HepG2 (cell line): Measurements from ENCODE around the gene WNT3. TPM values are rescaled to one million over a fixed set of nuclear protein-coding genes. Genes with fewer than 3 reads are reported as not detected.

Experiments
- ASH2L ChIP-seq: fragments of 300-600, 200-600 bp; sonication (generic); IDR thresholded peaks from 2 replicates; pipeline ENCODE4 v1.7.0; 2017; ENCODE audit warnings: low read depth, mild to moderate bottlenecking, moderate library complexity, mixed read lengths, low read length; ENCODE audit not compliant: insufficient read length
- IKZF5 ChIP-seq: IDR thresholded peaks from 2 replicates; pipeline ENCODE4 v1.6.1; 2018; ENCODE audit warnings: missing genetic modification reagents, mild to moderate bottlenecking, missing compliant biosample characterization
- KLF6 ChIP-seq: IDR thresholded peaks from 2 replicates; pipeline ENCODE4 v1.8.0; 2016; ENCODE audit warnings: missing biosample characterization, missing genetic modification reagents
- MAFG ChIP-seq: sonication (generic); formaldehyde crosslinking; IDR thresholded peaks from 2 replicates; pipeline ENCODE4 v1.5.1; 2020; ENCODE audit warnings: mild to moderate bottlenecking, missing genetic modification reagents
- PCBP2 ChIP-seq: fragments of 200-400 bp; formaldehyde crosslinking; optimal IDR thresholded peaks from 2 replicates; pipeline ENCODE3; 2018; ENCODE audit warnings: low read length, low read depth; ENCODE audit not compliant: poor library complexity, severe bottlenecking
- TCF7L2 ChIP-seq: IDR thresholded peaks from 2 replicates; pipeline ENCODE4 v1.6.1; 2011; ENCODE audit warnings: mild to moderate bottlenecking, low read depth, low read length, moderate library complexity
- TOE1 ChIP-seq: sonication (generic); formaldehyde crosslinking; IDR thresholded peaks from 2 replicates; pipeline ENCODE4 v1.4.0; 2020; ENCODE audit warnings: mild to moderate bottlenecking, missing genetic modification reagents
- ZBED4 ChIP-seq: sonication (generic); formaldehyde crosslinking; IDR thresholded peaks from 2 replicates; pipeline ENCODE4 v1.4.0; 2020; ENCODE audit warnings: missing genetic modification reagents, borderline replicate concordance
- ZFX ChIP-seq: sonication (generic); formaldehyde crosslinking; IDR thresholded peaks from 2 replicates; pipeline ENCODE4 v1.4.0; 2020; ENCODE audit warnings: mild to moderate bottlenecking, low read depth, missing genetic modification reagents, moderate library complexity
- ZMYM4 ChIP-seq: sonication (generic); formaldehyde crosslinking; IDR thresholded peaks from 2 replicates; pipeline ENCODE4 v1.8.1; 2023; ENCODE audit warnings: mild to moderate bottlenecking, missing genetic modification reagents
- ZNF142 ChIP-seq: sonication (generic); formaldehyde crosslinking; IDR thresholded peaks from 2 replicates; pipeline ENCODE4 v1.4.0; 2020; ENCODE audit warnings: missing genetic modification reagents
- ZNF501 ChIP-seq: sonication (generic); formaldehyde crosslinking; IDR thresholded peaks from 2 replicates; pipeline ENCODE4 v1.5.1; 2020; ENCODE audit warnings: mild to moderate bottlenecking, moderate library complexity, missing genetic modification reagents
- ZNF556 ChIP-seq: sonication (generic); formaldehyde crosslinking; IDR thresholded peaks from 2 replicates; pipeline ENCODE4 v1.4.0; 2020; ENCODE audit warnings: mild to moderate bottlenecking, missing genetic modification reagents, borderline replicate concordance
- ZNF7 ChIP-seq: IDR thresholded peaks from 2 replicates; pipeline ENCODE4 v1.6.1; 2016; ENCODE audit warnings: missing biosample characterization, missing genetic modification reagents
- ZNF850 ChIP-seq: sonication (generic); formaldehyde crosslinking; conservative IDR thresholded peaks from 2 replicates; pipeline ENCODE4 v1.9.0; 2021; ENCODE audit warnings: mild to moderate bottlenecking, missing genetic modification reagents
- polyA plus RNA-seq, 8 experiments: library from polyadenylated mRNA; depleted of rRNA in 3 of 8; stranded (reverse) in 7 of 8; unstranded in 1 of 8; fragments of >200 nt; fragmentation: Illumina TruSeq in 4 of 8; extraction: Trizol in 4 of 8; gene quantifications; 2 replicates each; pipeline versions ENCODE4 v1.2.1 to v1.2.3, GENCODE V29; 2011 to 2016; ENCODE audit warnings: low read depth in 4 of 8, missing spikeins in 1 of 8, mixed read lengths in 1 of 8; ENCODE audit not compliant: insufficient read depth in 1 of 8
- total RNA-seq, 5 experiments: library from RNA; depleted of rRNA; stranded (reverse); fragments of >200 nt; fragmentation: Illumina TruSeq; extraction: Trizol; gene quantifications; 2 replicates each; pipeline ENCODE4 v1.2.3, GENCODE V29; 2016; ENCODE audit warnings: low read depth in 1 of 5

WNT3 gene
- total and polyA plus RNA-seq, 2 of the 13 experiments (the other 11 are each of a cell fraction or from before 2014, with no cell fraction given): 8.5 to 10.3 TPM

GRCh38 chr17:46771561-46772474 lies 46.7 kb downstream of the WNT3 start (continued):
- peak; percentile 38; the same call in 1 of the 2 replicates for TF ChIP-seq ZFX (CRISPR knock-in tag)
- TF ChIP-seq ASH2L: peak; percentile 74
- peak; percentile 47; the same call in 1 of the 2 replicates for TF ChIP-seq ZMYM4
- TF ChIP-seq IKZF5 (CRISPR knock-in tag): peak; percentile 82; the same call in 1 of the 2 replicates
- peak; percentile 63; the same call in 1 of the 2 replicates for TF ChIP-seq ZBED4 (CRISPR knock-in tag)
- no peak for TF ChIP-seq PCBP2
- peak; percentile 66; the same call in 1 of the 2 replicates for TF ChIP-seq KLF6 (CRISPR knock-in tag)
- 0 out of 2 replicates have a peak, but pooled peaks have one; percentile 21 for TF ChIP-seq TOE1
- no peak for TF ChIP-seq TCF7L2
- TF ChIP-seq ZNF142: peak; percentile 67
- no peak for TF ChIP-seq MAFG
- TF ChIP-seq ZNF7 (CRISPR knock-in tag): no peak
- TF ChIP-seq ZNF556 (CRISPR knock-in tag): peak; percentile 39; the same call in 1 of the 2 replicates
- TF ChIP-seq ZNF501 (CRISPR knock-in tag): peak; percentile 82
- TF ChIP-seq ZNF850 (CRISPR knock-in tag): peak; percentile 79; the same call in 1 of the 2 replicates
